ENCODE data around the gene ZNF670. TPM values are rescaled to one million over a fixed set of nuclear protein-coding genes. Genes with fewer than 3 reads are reported as not detected.

The ZNF670 gene
- total and polyA plus RNA-seq, 9 of the 15 experiments (the other 6 are each of a cell fraction or from before 2014, with no cell fraction given) = 7.1 to 23.4 (median 11.8) TPM

GRCh38 chr1:247103859-247104591, 25.4 kb upstream of the ZNF670 start, which contains the start of gene ZNF669 (continued):
- TF ChIP-seq E2F5 (CRISPR knock-in tag; IDR thresholded peaks at IDR 0.05) = no peak
- no peak for TF ChIP-seq E2F3 (CRISPR knock-in tag; IDR thresholded peaks at IDR 0.05)
- TF ChIP-seq MTA1 (IDR thresholded peaks at IDR 0.05; ENCODE audit: borderline replicate concordance) = no peak
- no peak for TF ChIP-seq ZNF23 (CRISPR knock-in tag; IDR thresholded peaks at IDR 0.05)
- TF ChIP-seq ZMIZ1 (IDR thresholded peaks at IDR 0.05; ENCODE audit: low read depth in 2 of 2, low read length in 2 of 2) = peak in 1 of 2 experiments; percentile 21; a peak in 1 of 4 replicates
- no peak for TF ChIP-seq NFIC (IDR thresholded peaks at IDR 0.05)
- TF ChIP-seq FOXK1 (CRISPR knock-in tag; IDR thresholded peaks at IDR 0.05; ENCODE audit: borderline replicate concordance) = peak; percentile 29; the same call in 1 of the 2 replicates
- TF ChIP-seq HNRNPH1 (optimal IDR thresholded peaks at IDR 0.05; ENCODE audit: low read depth, low read length) = no peak
- TF ChIP-seq POLR2AphosphoS2 (IDR thresholded peaks at IDR 0.05; ENCODE audit: low read length) = no peak
- no peak; the same call in 1 of the 2 replicates for TF ChIP-seq STAT5A (IDR thresholded peaks at IDR 0.05; ENCODE audit: borderline replicate concordance, low read length)
- TF ChIP-seq TRIM28 (IDR thresholded peaks at IDR 0.05) = no peak; the same call in 1 of the 2 replicates
- TF ChIP-seq ZNF318 (IDR thresholded peaks at IDR 0.05; ENCODE audit: borderline replicate concordance in 1 of 2, low read depth in 1 of 2) = peak in 1 of 2 experiments; percentile 83; a peak in 2 of 4 replicates
- TF ChIP-seq POLR2B (IDR thresholded peaks at IDR 0.05; ENCODE audit: low read depth, partially characterized antibody) = peak; percentile 91
- no peak for TF ChIP-seq KAT2B (IDR thresholded peaks at IDR 0.05; ENCODE audit: low read depth, low read length)
- TF ChIP-seq ESRRB (CRISPR knock-in tag; IDR thresholded peaks at IDR 0.05; ENCODE audit: borderline replicate concordance) = no peak

Measured in K562 (cell line).